H1 (cell line): Measurements from ENCODE around the gene LRRC42. TPM values are rescaled to one million over a fixed set of nuclear protein-coding genes. Genes with fewer than 3 reads are reported as not detected.

ENCODE experiments used
- CTCF ChIA-PET: fragments of 300-600 bp; sonication (Branson Sonifier 250); formaldehyde crosslinking; loops from one replicate; lab custom pipeline; 2021; ENCODE audit not compliant: partially characterized antibody; lab: Charles Lee
- POLR2A ChIA-PET: fragments of 300-600 bp; sonication (Branson Sonifier 250); formaldehyde crosslinking; loops from one replicate; lab custom pipeline; 2021; ENCODE audit warnings: inconsistent platforms; ENCODE audit not compliant: partially characterized antibody; lab: Charles Lee
- DNase-seq, 2 experiments: peaks; one replicate each; pipeline versions ENCODE4 v3.0.0 to v3.0.0-alpha.2; 2010 to 2022; ENCODE audit warnings: low spot score in 2 of 2, low read depth in 1 of 2, mixed read lengths in 1 of 2
- FAIRE-seq: peaks from 2 replicates; lab custom pipeline; 2011; peaks lifted over from hg19 to GRCh38; lab: Jason Lieb, UNC
- H2AFZ ChIP-seq: 2 replicates; pipeline ENCODE4 v1.8.1; 2012; ENCODE audit warnings: low read length, inconsistent platforms
- H2AK5ac ChIP-seq: 2 replicates; pipeline ENCODE4 v1.6.1; 2013; ENCODE audit warnings: low read depth, low read length
- H2BK120ac ChIP-seq: replicated peaks from 2 replicates; pipeline ENCODE3; 2013; ENCODE audit warnings: low read depth, low read length, inconsistent platforms
- H2BK12ac ChIP-seq: 2 replicates; pipeline ENCODE4 v1.6.1; 2013; ENCODE audit warnings: low read depth, low read length
- H2BK15ac ChIP-seq: 2 replicates; pipeline ENCODE4 v1.6.1; 2013; ENCODE audit warnings: low read length
- H2BK20ac ChIP-seq: 2 replicates; pipeline ENCODE4 v1.6.1; 2013; ENCODE audit warnings: low read length
- H2BK5ac ChIP-seq: 2 replicates; pipeline ENCODE4 v1.6.1; 2013; ENCODE audit warnings: low read depth, low read length
- H3K14ac ChIP-seq: 2 replicates; pipeline ENCODE4 v1.6.1; 2013; ENCODE audit warnings: inconsistent platforms; ENCODE audit not compliant: insufficient read length
- H3K18ac ChIP-seq: 2 replicates; pipeline ENCODE4 v1.6.1; 2013; ENCODE audit warnings: low read length; ENCODE audit errors: extremely low read depth
- H3K23ac ChIP-seq: 2 replicates; pipeline ENCODE4 v1.6.1; 2013; ENCODE audit warnings: inconsistent platforms; ENCODE audit not compliant: insufficient read length
- H3K23me2 ChIP-seq: 2 replicates; pipeline ENCODE4 v1.6.1; 2013; ENCODE audit warnings: low read depth, low read length
- H3K27ac ChIP-seq: 2 replicates; pipeline ENCODE4 v1.6.1; 2011; ENCODE audit warnings: low read depth, low read length, inconsistent platforms
- H3K27me3 ChIP-seq, 4 experiments: replicated peaks in 1 of 4; 1 replicate in 1 of 4; 2 replicates in 3 of 4; pipeline versions ENCODE4 v1.6.1 to v1.8.1; 2011 to 2013; ENCODE audit warnings: low read length in 3 of 4, mild to moderate bottlenecking in 3 of 4, inconsistent platforms in 2 of 4, mixed read lengths in 2 of 4, moderate library complexity in 1 of 4; ENCODE audit not compliant: control insufficient read depth in 3 of 4, insufficient read depth in 3 of 4; ENCODE audit errors: extremely low read depth in 1 of 4
- H3K36me3 ChIP-seq, 4 experiments: 2 replicates each; pipeline versions ENCODE4 v1.6.1 to v1.8.1; 2011 to 2013; ENCODE audit warnings: mild to moderate bottlenecking in 4 of 4, low read length in 3 of 4, moderate library complexity in 2 of 4, control low read depth in 1 of 4, inconsistent platforms in 1 of 4; ENCODE audit not compliant: insufficient read depth in 4 of 4, control insufficient read depth in 2 of 4
- H3K4ac ChIP-seq: replicated peaks from 2 replicates; pipeline ENCODE3; 2013; ENCODE audit warnings: low read length, low read depth, mixed read lengths, inconsistent platforms; ENCODE audit not compliant: insufficient read length
- H3K4me1 ChIP-seq, 4 experiments: replicated peaks in 1 of 4; 1 replicate in 1 of 4; 2 replicates in 3 of 4; pipeline versions ENCODE4 v1.6.1 to v1.8.1; 2011 to 2013; ENCODE audit warnings: low read length in 3 of 4, inconsistent platforms in 2 of 4, mixed read lengths in 1 of 4; ENCODE audit not compliant: insufficient read depth in 4 of 4, control insufficient read depth in 3 of 4
- H3K4me2 ChIP-seq, 2 experiments: 2 replicates each; pipeline versions ENCODE4 v1.6.1 to v1.8.1; 2011 to 2013; ENCODE audit warnings: low read depth in 2 of 2, low read length in 2 of 2, control low read depth in 1 of 2, inconsistent platforms in 1 of 2, mild to moderate bottlenecking in 1 of 2; ENCODE audit not compliant: insufficient read depth in 1 of 2
- H3K4me3 ChIP-seq, 4 experiments: fragments of 200-600, 300-600 bp in 1 of 4; sonication (generic), shearing (Covaris generic), sonication (Bioruptor Twin) in 1 of 4; 2 replicates each; pipeline versions ENCODE4 v1.5.1 to v1.8.1; 2011 to 2016; ENCODE audit warnings: low read length in 4 of 4, low read depth in 3 of 4, control low read depth in 2 of 4, inconsistent platforms in 2 of 4, mild to moderate bottlenecking in 2 of 4, mixed read lengths in 1 of 4, moderate library complexity in 1 of 4; ENCODE audit not compliant: insufficient read depth in 2 of 4; ENCODE audit errors: extremely low read depth in 1 of 4
- H3K56ac ChIP-seq: replicated peaks from 2 replicates; pipeline ENCODE3; 2013; ENCODE audit warnings: low read depth, mild to moderate bottlenecking, mixed read lengths, low read length, inconsistent platforms; ENCODE audit not compliant: insufficient read length
- H3K79me1 ChIP-seq: 2 replicates; pipeline ENCODE4 v1.6.1; 2013; ENCODE audit warnings: low read depth, low read length, control low read depth
- H3K79me2 ChIP-seq, 2 experiments: 2 replicates each; pipeline versions ENCODE4 v1.6.1 to v1.8.1; 2012 to 2013; ENCODE audit warnings: low read length in 2 of 2, mild to moderate bottlenecking in 2 of 2, inconsistent platforms in 1 of 2; ENCODE audit not compliant: insufficient read depth in 2 of 2, control insufficient read depth in 1 of 2
- H3K9ac ChIP-seq, 4 experiments: replicated peaks in 1 of 4; 1 replicate in 1 of 4; 2 replicates in 3 of 4; pipeline versions ENCODE4 v1.6.1 to v1.8.1; 2011 to 2013; ENCODE audit warnings: low read depth in 3 of 4, low read length in 3 of 4, control low read depth in 2 of 4, mild to moderate bottlenecking in 2 of 4, moderate library complexity in 2 of 4, inconsistent platforms in 1 of 4; ENCODE audit errors: extremely low read depth in 1 of 4
- H3K9me3 ChIP-seq, 2 experiments: 2 replicates each; pipeline versions ENCODE4 v1.6.1 to v1.8.1; 2012 to 2013; ENCODE audit warnings: mild to moderate bottlenecking in 2 of 2, moderate library complexity in 2 of 2, control low read depth in 1 of 2, inconsistent platforms in 1 of 2, low read depth in 1 of 2, low read length in 1 of 2, mixed read lengths in 1 of 2; ENCODE audit not compliant: insufficient read depth in 2 of 2
- H4K20me1 ChIP-seq, 2 experiments: replicated peaks in 1 of 2; 2 replicates each; pipeline versions ENCODE3 to v1.8.1; 2011 to 2013; ENCODE audit warnings: inconsistent platforms in 2 of 2, low read length in 2 of 2, mild to moderate bottlenecking in 1 of 2; ENCODE audit not compliant: insufficient read depth in 2 of 2, control insufficient read depth in 1 of 2
- H4K5ac ChIP-seq: 2 replicates; pipeline ENCODE4 v1.6.1; 2013; ENCODE audit warnings: low read length, low read depth, mixed read lengths, inconsistent platforms; ENCODE audit not compliant: insufficient read length
- H4K8ac ChIP-seq: 2 replicates; pipeline ENCODE4 v1.8.0; 2013; ENCODE audit warnings: mild to moderate bottlenecking, moderate library complexity, low read length, inconsistent platforms; ENCODE audit not compliant: insufficient read depth; ENCODE audit errors: extremely low read depth
- H4K91ac ChIP-seq: replicated peaks from 2 replicates; pipeline ENCODE3; 2013; ENCODE audit warnings: low read length, mixed read lengths, inconsistent platforms; ENCODE audit not compliant: insufficient read length
- BACH1 ChIP-seq: IDR thresholded peaks from 2 replicates; pipeline ENCODE4 v1.6.1; 2012; ENCODE audit warnings: low read length, improper control_type of control experiment
- EGR1 ChIP-seq: IDR thresholded peaks from 2 replicates; pipeline ENCODE4 v1.6.1; 2011; ENCODE audit warnings: low read depth, low read length, borderline replicate concordance
- EP300 ChIP-seq, 2 experiments: IDR thresholded peaks; 1 replicate in 1 of 2; 2 replicates in 1 of 2; pipeline ENCODE4 v1.6.1; 2011 to 2012; ENCODE audit warnings: low read depth in 2 of 2, low read length in 2 of 2, mild to moderate bottlenecking in 2 of 2, borderline replicate concordance in 1 of 2, inconsistent platforms in 1 of 2, moderate library complexity in 1 of 2
- EZH2 ChIP-seq: fragments of 200-600 bp; sonication (generic); IDR thresholded peaks from 2 replicates; pipeline ENCODE4 v1.7.1; 2012; ENCODE audit warnings: low read depth, mild to moderate bottlenecking, moderate library complexity, low read length, inconsistent platforms; ENCODE audit not compliant: severe bottlenecking
- FOSL1 ChIP-seq: IDR thresholded peaks from 2 replicates; pipeline ENCODE4 v1.6.1; 2011; ENCODE audit warnings: mild to moderate bottlenecking, low read depth, low read length, moderate library complexity; ENCODE audit not compliant: insufficient read depth
- KDM4A ChIP-seq: IDR thresholded peaks from one replicate; pipeline ENCODE4 v1.7.1; 2012; ENCODE audit warnings: low read depth, mild to moderate bottlenecking, moderate library complexity, low read length, inconsistent platforms; ENCODE audit not compliant: severe bottlenecking
- MAFK ChIP-seq: IDR thresholded peaks from 2 replicates; pipeline ENCODE4 v1.6.1; 2012; ENCODE audit warnings: low read depth, mild to moderate bottlenecking, improper control_type of control experiment, low read length
- POLR2A ChIP-seq, 2 experiments: IDR thresholded peaks; 1 replicate in 1 of 2; 2 replicates in 1 of 2; pipeline ENCODE4 v1.6.1; 2011; ENCODE audit warnings: low read depth in 2 of 2, low read length in 2 of 2, mild to moderate bottlenecking in 2 of 2; ENCODE audit errors: control extremely low read depth in 1 of 2
- ZNF274 ChIP-seq: IDR thresholded peaks from 2 replicates; pipeline ENCODE4 v1.7.0; 2012; ENCODE audit warnings: low read length, borderline replicate concordance; ENCODE audit errors: extremely low read depth
- WGBS, 2 experiments: shearing (Covaris generic) in 1 of 2; methylation state at CpG; one replicate each; pipeline versions ENCODE4 v1.1.6 to v1.1.7; 2013 to 2015; ENCODE audit warnings: low lambda C conversion rate in 2 of 2, mixed read lengths in 2 of 2, inconsistent platforms in 1 of 2, low coverage in 1 of 2, missing lambda C conversion rate in 1 of 2; ENCODE audit not compliant: insufficient replicate concordance in 2 of 2, insufficient coverage in 1 of 2, insufficient read length in 1 of 2; ENCODE audit errors: extremely low coverage in 1 of 2, missing lambda C conversion rate in 1 of 2; 5-methylcytosine and 5-hydroxymethylcytosine counted together
- polyA plus RNA-seq, 7 experiments: library from polyadenylated mRNA; depleted of rRNA in 3 of 7; stranded (reverse) in 5 of 7; unstranded in 2 of 7; fragments of >200 nt in 5 of 7; fragments of 200-250 nt in 2 of 7; gene quantifications; 1 replicate in 5 of 7; 2 replicates in 1 of 7; 4 replicates in 1 of 7; pipeline versions ENCODE4 v1.2.1 to v1.2.3, GENCODE V29; 2011 to 2013; ENCODE audit warnings: missing spikeins in 2 of 7, mixed read lengths in 2 of 7
- total RNA-seq: library from RNA; stranded (reverse); fragmentation: NEBNext Ultra II Directional; extraction: Animal tissue kit (Norgen Biotek cat#: 25700); gene quantifications from 2 replicates; pipeline ENCODE4 v1.2.1, GENCODE V29; 2021
- TF ChIP-seq, protein P1 (sequence below): IDR thresholded peaks from 2 replicates; pipeline ENCODE4 v1.6.1; 2011; ENCODE audit warnings: low read depth, mild to moderate bottlenecking, low read length; ENCODE audit not compliant: insufficient read depth
- TF ChIP-seq, protein P2 (sequence below): IDR thresholded peaks from 2 replicates; pipeline ENCODE4 v1.6.1; 2011; ENCODE audit warnings: low read length, improper control_type of control experiment

The LRRC42 gene
- total and polyA plus RNA-seq, 2 of the 8 experiments (the other 6 are each of a cell fraction or from before 2014, with no cell fraction given), result 38.2 to 54.1 TPM

DNA sequence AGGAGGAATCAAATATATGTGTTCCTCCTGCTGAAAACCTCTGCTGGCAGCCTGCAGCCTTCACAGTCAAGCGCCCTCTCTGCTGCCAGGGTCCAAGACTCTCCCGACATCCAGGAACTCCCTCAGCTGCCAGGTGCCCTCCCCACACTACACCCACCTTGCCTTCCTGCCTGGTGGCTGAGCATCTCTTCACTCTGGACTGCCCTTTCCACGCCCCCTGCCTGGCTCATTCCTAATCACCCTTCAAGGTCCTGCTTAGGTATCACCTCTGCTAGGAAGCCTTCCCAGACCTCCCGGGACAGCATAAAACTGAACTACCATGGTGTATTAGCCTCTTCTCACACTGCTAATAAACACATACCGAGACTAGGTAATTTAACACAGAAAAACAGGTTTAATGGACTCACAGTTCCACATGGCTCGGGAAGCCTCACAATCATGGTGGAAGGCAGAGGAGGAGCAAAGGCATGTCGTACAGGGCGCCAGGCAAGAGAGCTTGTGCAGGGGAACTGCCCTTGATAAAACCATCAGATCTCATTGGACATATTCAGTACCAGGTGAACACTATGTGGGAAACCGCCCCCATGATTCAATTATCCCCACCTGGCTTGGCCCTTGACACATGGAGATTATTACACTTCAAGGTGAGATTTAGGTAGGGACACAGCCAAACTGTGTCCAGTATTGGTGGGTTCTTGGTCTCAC lies 56.5 kb downstream of the LRRC42 start:
- H3K56ac ChIP-seq, result no peak overlapping the region
- H3K4me2 ChIP-seq, result no peak overlapping the region
- no peak overlapping the region for H3K14ac ChIP-seq
- no peaks in the 10 kb centered on the region for H3K79me2 ChIP-seq
- H2BK5ac ChIP-seq, result no peak overlapping the region
- H2BK12ac ChIP-seq, result no peak overlapping the region
- no peaks in the 10 kb centered on the region for H3K27me3 ChIP-seq
- ChIA-PET POLR2A (interaction anchor here (0.6 to 1.1 kb wide), 2 partner anchors 11 to 415 kb away, joined by 3 read pairs; no protein-coding TSS in a partner anchor), CTCF (interaction anchor here (1.5 to 2.0 kb wide), 2 partner anchors 11 to 142 kb away, joined by 6 to 8 read pairs; no protein-coding TSS in a partner anchor)
- no peak overlapping the region for H4K5ac ChIP-seq
- H3K4me1 ChIP-seq, result no peaks in the 10 kb centered on the region
- DNase-seq (no peak), FAIRE-seq (no peak)
- no peaks in the 10 kb centered on the region for H3K36me3 ChIP-seq
- H4K8ac ChIP-seq, result no peak overlapping the region
- H3K4me3 ChIP-seq, result no peak overlapping the region
- no peak overlapping the region for H3K9ac ChIP-seq
- WGBS, 2 experiments, result 55% methylated on average over 9 of the region's 9 CpGs; no CpG with 5 or more reads in 1 of the 2 experiments
- H2AFZ ChIP-seq, result no peak overlapping the region
- H2BK20ac ChIP-seq, result no peak overlapping the region
- H4K20me1 ChIP-seq, result no peaks in the 10 kb centered on the region
- no peak overlapping the region for H4K91ac ChIP-seq
- no peaks in the 10 kb centered on the region for H3K79me1 ChIP-seq
- H3K18ac ChIP-seq, result no peak overlapping the region
- H3K4ac ChIP-seq, result no peak overlapping the region
- no peak overlapping the region for H3K23ac ChIP-seq
- H2BK120ac ChIP-seq, result no peak overlapping the region
- no peaks in the 10 kb centered on the region for H3K23me2 ChIP-seq
- H3K9me3 ChIP-seq, result peaks cover 3 to 17% of the 10 kb centered on the region in 2 experiments; a peak in 3 of 4 replicates
- no peak overlapping the region for H2AK5ac ChIP-seq
- no peak overlapping the region for H2BK15ac ChIP-seq
- H3K27ac ChIP-seq, result no peak overlapping the region
- TF ChIP-seq EP300 (IDR thresholded peaks at IDR 0.05; ENCODE audit: borderline replicate concordance in 1 of 2, low read depth in 2 of 2, low read length in 2 of 2) (no peak), EZH2 (no peak), KDM4A (no peak), MAFK (no peak), FOSL1 (no peak), BACH1 (no peak), ZNF274 (no peak), EGR1 (no peak), POLR2A (IDR thresholded peaks at IDR 0.05; ENCODE audit: control extremely low read depth in 1 of 2, low read depth in 2 of 2, low read length in 2 of 2) (no peak)
- TF ChIP-seq, protein P1, sequence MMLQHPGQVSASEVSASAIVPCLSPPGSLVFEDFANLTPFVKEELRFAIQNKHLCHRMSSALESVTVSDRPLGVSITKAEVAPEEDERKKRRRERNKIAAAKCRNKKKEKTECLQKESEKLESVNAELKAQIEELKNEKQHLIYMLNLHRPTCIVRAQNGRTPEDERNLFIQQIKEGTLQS, result no peak
- TF ChIP-seq, protein P2, sequence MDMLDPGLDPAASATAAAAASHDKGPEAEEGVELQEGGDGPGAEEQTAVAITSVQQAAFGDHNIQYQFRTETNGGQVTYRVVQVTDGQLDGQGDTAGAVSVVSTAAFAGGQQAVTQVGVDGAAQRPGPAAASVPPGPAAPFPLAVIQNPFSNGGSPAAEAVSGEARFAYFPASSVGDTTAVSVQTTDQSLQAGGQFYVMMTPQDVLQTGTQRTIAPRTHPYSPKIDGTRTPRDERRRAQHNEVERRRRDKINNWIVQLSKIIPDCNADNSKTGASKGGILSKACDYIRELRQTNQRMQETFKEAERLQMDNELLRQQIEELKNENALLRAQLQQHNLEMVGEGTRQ, result no peak
